NCI-H2196 treated with DMSO at 0.1 percent for 48 hours (cell line): ENCODE data around the gene MAPKBP1.

Experiments used
- DNase-seq: peaks from one replicate; lab custom pipeline; 2025; ENCODE audit not compliant: unreplicated experiment; lab: John Stamatoyannopoulos, UW

Gene MAPKBP1

DNA sequence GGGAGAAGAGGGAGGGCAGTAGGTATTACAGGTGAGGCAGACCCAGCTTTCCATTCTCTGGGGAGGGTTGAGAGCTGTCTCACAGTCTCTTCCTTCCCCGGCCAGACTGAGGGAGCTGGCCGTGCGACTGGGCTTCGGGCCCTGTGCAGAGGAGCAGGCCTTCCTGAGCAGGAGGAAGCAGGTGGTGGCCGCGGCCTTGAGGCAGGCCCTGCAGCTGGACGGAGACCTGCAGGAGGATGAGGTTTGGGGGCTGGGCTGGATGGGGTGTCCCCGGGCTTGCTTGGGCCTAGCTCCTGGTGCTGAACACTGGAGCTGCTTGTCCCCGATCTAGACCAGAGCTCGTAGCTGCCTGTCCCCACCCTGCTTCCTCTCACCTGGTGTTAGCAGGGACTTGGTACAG is 69.3 kb downstream of the MAPKBP1 start:
- DNase-seq, result no peak

DNA sequence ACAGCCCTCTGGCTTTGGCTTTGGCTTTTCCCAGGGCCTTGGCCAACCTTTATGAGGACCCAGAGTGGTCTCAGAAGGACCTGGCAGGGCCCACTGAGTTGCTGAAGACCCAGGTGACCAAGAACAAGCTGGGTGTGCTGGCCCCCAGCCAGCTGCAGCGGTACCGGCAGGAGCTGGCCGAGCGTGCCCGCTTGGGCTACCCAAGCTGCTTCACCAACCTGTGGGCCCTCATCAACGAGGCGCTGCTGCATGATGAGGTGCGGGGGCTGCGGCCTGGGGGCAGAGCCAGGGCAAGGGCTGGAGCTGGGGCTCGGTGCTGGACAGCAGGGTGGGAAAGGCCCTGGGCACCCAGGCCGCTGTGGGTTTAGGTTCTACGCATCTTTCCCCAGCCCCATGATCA is 70.5 kb downstream of the MAPKBP1 start:
- DNase-seq, result no peak

DNA sequence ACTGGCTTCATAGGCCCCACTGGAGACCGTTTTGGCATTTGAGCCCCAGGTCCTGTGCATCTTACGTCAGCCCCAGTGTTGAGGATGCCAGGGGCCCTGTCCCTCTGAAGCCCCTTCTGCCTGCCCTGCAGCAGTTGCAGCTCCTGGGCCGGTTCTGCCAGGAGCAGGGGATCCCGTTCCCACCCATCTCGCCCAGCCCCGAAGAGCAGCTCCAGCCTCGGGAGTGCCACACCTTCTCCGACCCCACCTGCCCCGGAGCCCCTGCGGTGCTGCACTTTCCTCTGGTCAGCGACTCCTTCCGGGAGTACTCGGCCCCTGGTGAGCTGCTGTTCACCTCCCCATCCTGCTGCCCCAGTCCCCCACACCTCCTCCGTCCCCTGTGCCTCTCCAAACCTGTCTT is 72.9 kb downstream of the MAPKBP1 start:
- no peak for DNase-seq

- no peak for DNase-seq
These were observed 73.7 kb downstream of the MAPKBP1 start for GRCh38 chr15:41847981-41848380.

DNA sequence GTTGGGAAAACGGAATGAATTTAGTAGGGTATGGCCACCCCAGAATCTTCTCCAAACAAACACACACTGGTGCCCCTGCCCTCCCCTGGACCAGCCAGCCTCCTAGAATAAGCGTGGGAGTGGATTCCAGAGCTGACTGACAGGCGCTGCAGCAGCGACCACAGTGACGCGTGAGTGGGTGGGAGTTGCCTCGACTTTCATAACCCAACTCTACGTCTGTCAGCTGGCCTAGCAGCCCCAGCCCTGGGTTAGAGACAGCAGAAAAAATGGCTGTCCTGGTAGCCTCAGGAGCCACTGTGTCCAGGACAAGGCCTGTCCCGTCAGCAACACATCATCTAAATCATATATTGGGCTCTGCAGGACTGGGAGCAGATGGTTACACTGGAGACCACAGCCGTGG is 74.3 kb downstream of the MAPKBP1 start:
- DNase-seq, result no peak

DNA sequence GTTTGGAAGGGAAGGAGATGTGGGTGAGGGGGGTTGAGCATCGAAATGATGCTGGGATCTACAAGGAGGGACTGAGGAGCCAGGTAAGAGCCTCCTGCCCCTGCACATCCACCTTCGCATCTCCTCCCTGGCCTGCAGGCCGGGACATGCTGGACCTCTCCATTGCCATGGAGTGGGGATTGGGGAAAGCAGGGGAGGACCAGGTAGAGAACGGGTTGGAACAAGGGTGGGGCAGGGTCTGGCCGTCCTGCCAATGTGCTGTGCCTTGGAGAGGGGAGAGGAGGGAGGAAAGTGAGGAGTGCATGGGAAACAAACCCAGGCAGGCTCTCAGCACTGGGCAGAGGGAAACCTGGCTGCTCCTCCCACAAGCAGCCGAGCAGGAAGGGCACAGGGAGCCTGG is 74.9 kb downstream of the MAPKBP1 start:
- no peak for DNase-seq

DNA sequence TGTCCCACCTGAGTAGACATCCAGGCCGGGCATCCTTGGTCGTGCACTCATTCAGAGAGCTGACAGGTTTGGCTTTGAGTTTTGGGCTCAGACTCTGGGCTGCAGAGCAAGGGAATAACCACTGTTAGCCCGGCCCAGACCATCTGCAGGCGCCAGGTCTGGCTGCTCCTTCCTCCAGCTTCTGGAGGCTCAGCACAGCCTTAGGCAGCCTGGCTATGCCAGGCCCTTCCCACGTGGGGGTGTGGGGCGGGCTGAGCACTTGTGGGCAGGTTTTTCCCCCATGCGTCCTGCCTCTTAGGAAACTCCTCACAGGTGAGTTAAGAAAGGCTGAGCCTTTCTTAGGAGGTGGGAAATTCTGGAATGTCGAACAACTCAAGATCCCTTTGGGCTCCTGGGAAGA is 75.6 kb downstream of the MAPKBP1 start:
- DNase-seq, result no peak

- DNase-seq, result no peak
These were observed 76.3 kb downstream of the MAPKBP1 start for GRCh38 chr15:41850482-41851166.

DNA sequence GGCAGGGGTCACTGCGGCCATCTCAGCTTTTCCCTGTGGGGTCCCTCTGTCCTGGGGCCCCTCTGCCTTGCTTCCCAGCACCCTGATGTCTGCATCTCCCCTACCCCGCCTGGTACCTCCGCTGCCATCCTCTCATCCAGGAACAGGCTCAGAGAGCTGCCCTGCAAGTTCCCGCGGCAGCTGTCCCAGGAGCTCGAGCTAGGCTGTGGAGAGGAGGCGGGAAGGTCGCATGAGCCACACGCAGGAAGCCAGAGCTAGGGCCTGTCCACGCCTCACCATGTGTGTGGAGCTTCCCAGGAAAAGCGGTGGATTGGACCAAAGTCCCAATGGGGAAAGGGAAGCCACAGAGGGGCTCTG is 76.9 kb downstream of the MAPKBP1 start:
- DNase-seq, result no peak

DNA sequence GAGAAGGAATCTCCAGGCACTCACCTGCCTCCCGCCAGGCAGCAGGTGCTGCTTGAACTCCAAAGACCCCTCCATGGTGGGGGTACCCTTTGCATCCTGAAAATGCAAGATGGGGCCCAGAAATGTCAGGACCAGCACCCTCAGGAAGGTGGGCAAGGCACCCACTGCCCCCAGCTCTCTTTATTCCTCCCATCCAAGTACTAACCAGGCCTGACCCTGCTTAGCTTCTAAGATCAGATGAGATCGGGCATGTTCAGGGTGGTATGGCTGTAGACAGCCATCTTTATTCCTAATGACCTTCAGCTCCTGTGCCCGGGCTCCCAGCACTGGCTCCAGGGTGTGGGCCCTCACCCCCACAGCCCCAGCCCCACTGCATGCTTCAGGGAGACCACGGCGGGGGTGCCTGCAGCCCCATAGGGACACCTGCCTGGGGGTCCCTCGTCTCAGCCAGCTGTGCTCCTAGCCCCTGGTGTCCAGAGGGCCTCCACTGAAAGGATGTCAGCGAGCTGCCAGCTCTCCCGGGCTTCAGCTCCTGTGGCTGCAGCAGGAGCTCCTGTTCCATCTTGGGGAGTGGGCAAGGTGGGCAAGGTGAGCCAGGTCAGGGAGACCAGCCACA is 77.6 kb downstream of the MAPKBP1 start:
- DNase-seq, result no peak

GRCh38 chr15:41852736-41853590 is 78.7 kb downstream of the MAPKBP1 start:
- no peak for DNase-seq

DNA sequence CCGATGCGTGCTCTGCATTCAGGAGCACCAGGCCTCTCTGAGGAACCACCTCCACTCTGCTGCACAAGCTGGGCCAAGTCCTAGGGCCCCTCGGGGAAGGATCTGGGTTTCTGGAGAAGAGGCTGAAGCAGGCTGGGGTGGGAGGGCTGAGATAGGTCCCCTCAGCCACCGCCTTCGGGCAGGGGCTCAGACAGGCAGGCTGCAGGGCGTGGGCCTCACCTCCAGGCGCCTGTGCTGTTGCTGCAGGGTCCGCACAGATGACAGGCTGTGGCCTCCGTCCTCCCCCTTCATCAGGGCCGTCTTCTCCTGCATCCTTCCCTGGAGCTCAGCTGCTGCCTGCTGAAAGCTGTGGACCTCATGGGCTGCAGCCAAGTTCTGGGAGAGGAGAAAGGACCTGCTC is 79.5 kb downstream of the MAPKBP1 start:
- no peak for DNase-seq

DNA sequence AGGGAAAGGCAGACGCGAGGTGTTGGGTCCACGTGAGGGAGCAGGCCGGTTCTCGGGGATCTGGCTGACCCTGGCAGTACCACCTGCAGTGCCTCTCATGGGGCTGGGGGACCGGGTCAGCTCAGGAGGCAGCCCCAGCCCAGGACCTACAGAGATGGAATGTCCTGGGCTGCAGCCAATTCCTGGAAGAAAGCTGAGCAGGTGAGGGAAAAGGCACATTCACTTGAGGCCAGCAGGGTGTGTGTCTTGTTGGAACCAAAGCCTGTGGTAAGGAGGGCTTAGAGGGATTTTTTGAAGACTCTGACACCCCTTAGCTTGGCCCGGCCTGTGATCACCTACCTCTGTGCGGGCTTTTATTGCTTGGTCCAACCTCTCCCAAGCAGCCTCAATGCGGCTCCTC is 80.2 kb downstream of the MAPKBP1 start:
- no peak for DNase-seq

DNA sequence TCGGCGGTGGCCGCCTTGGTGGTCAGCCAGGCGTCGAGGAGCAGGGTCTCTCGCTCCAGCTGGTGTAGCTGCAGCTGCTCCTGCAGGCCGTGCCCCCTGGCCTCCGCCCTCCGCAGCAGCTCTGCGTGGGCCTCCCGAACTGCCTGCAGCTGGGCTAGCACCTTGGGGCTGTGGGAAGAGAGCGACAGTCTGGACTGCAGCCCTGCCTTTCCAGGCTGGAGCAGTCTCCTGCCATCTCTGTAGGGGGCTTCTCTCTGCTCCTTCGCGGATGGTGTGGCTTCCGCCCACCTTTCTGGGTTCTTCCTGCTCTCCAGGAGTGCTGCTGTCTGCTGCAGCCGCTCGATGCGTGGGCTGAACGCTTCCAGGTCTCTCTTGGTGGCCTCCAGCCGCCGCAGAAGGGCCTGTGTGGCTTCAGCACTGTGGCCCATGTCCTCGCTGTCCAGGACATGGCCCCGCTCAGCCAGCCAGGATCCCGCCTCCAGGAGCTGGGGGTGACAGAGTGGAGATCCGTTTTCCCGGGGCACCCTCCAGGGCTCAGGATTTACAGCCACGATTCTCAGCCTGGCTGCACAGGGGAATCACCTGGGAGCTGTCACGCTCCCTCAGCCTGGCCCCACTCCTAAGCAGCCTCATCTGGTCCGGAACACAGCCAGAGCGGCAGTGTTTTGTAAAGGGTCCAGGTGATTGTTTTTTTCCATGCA is 81.1 kb downstream of the MAPKBP1 start:
- no peak for DNase-seq

DNA sequence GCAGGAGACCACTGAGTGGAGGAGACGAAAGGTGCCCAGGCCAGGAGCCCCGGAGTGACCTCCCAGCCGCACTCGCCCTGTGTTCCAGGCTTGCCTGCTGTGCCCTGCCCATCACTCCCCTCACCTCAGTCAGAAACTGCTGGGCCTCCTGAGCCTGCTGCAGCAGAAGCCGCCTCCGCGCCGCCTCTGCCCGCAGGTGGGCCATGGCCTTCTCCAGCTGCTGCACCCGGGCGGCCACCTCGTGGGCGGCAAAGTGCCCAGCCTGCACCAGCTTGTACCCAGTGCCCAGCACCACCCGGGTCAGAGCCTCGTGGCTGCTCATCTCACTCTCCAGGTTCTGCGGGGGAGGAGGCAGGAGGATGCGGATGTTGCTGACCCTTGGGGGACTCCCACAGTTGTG is 82.0 kb downstream of the MAPKBP1 start:
- DNase-seq, result no peak

- no peak for DNase-seq
These were observed 82.4 kb downstream of the MAPKBP1 start for GRCh38 chr15:41856716-41857115.

DNA sequence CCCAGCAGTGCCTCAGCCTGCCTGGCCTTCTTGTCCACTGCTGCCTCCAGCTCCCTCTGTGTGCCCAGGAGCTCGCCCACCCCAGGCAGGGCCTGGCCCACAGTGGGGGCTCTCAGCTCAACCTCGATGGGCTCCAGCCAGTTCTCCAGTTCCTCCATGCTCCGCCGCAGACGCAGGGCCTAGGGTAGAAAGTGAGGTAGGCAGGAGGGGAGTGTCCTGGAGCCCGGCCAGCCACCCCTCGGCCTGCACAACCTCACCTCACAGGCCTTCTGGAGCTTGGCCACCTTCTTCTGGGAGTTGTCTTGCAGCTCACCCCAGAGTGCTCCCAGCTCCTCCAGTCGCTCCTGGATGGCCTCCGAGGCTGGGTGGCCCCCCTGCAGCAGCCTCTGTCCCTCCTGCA is 83.0 kb downstream of the MAPKBP1 start:
- DNase-seq, result no peak

GRCh38 chr15:41858756-41859155 is 84.5 kb downstream of the MAPKBP1 start:
- DNase-seq, result no peak

GRCh38 chr15:41860049-41860828 is 86.0 kb downstream of the MAPKBP1 start:
- no peak for DNase-seq

DNA sequence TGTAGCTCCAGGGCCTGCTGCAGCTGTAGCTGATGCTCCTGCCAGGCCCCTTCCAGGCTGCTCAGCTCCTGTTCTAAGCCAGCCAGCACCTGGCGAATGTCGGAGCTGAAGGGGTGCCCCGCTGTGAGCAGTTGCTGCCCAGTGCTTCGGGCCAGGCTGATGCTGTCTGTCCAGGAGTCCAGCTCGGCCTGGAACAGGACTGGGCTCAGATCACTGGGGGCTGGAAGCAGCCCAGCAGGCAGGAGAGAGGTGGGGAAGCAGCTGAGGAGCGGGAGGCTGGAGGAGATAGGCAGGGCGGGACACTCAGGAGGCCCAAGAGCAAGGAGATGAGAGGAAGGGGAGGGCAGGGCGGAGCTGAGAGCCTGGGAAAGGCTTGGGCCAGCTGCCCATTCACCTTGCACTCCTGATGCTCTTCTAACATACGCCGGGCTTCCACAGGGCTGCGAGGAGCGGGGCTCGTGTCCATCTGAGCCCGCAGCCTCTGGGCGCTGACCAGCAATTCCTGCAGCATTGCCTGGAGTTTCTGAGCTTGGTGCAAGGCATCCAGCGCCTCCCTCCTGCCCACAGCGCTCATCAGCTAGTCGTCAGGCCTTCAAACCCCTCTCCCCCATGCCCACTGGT is 87.6 kb downstream of the MAPKBP1 start:
- DNase-seq, result no peak
